Cardiac muscle cell (in vitro differentiated cells and primary cell): ENCODE results near the gene HCRTR1. TPM values are rescaled to one million over a fixed set of nuclear protein-coding genes. Genes with fewer than 3 reads are reported as not detected.

Source experiments
- DNase-seq, 2 donors: peaks; one replicate each; pipeline versions ENCODE4 v3.0.0 to v3.0.0-alpha.2; 2010 to 2017; ENCODE audit warnings: low read depth in 1 of 2, low spot score in 1 of 2
- H3K27ac ChIP-seq: fragments of 200-600 bp; sonication (generic); 2 replicates; pipeline ENCODE4 v1.5.1; 2016
- H3K27me3 ChIP-seq: fragments of 200-600 bp; sonication (generic); 2 replicates; pipeline ENCODE4 v1.6.0; 2016; ENCODE audit warnings: control low read depth
- H3K36me3 ChIP-seq: fragments of 200-600 bp; sonication (generic); 2 replicates; pipeline ENCODE4 v1.5.1; 2016; ENCODE audit warnings: control low read depth
- H3K4me1 ChIP-seq: fragments of 200-600 bp; sonication (generic); 2 replicates; pipeline ENCODE4 v1.8.1; 2017; ENCODE audit warnings: low read depth, mild to moderate bottlenecking, mixed run types
- H3K4me3 ChIP-seq: fragments of 200-600 bp; sonication (generic); 2 replicates; pipeline ENCODE4 v1.5.1; 2016; ENCODE audit warnings: mild to moderate bottlenecking
- H3K9me3 ChIP-seq: fragments of 200-600 bp; sonication (generic); 2 replicates; pipeline ENCODE4 v1.5.1; 2017; ENCODE audit warnings: low read depth, mild to moderate bottlenecking, control low read depth
- polyA plus RNA-seq: library from polyadenylated mRNA; unstranded; fragments of >200 nt; fragmentation: Nextera tagmentation; extraction: Ambion mirVana; gene quantifications from 2 replicates; pipeline ENCODE4 v1.2.1, GENCODE V29; 2016
- total RNA-seq: library from RNA; depleted of rRNA; stranded (reverse); fragments of >200 nt; gene quantifications from 2 replicates; pipeline ENCODE4 v1.2.3, GENCODE V29; 2016
- TF ChIP-seq, protein P1 (sequence below): IDR thresholded peaks from 2 replicates; pipeline ENCODE4 v1.5.1; 2012; ENCODE audit warnings: low read depth, mild to moderate bottlenecking, low read length

HCRTR1 gene
- total and polyA plus RNA-seq, 2 experiments from 2014 or later: not detected

DNA sequence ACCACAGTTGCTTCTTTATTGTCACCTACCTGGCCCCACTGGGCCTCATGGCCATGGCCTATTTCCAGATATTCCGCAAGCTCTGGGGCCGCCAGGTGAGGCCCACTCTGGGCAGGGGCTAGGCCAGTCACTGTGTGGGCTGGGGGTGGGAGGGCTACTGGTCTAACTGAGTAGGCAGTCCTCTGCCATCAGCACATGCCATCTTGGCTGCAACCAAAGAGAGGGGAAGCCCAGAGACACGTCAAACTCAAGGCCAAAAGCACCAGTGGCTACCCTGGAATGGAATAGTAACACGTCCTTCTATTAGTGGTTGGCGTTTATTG, 4.0 kb downstream of the HCRTR1 start:
- TF ChIP-seq, protein P1, sequence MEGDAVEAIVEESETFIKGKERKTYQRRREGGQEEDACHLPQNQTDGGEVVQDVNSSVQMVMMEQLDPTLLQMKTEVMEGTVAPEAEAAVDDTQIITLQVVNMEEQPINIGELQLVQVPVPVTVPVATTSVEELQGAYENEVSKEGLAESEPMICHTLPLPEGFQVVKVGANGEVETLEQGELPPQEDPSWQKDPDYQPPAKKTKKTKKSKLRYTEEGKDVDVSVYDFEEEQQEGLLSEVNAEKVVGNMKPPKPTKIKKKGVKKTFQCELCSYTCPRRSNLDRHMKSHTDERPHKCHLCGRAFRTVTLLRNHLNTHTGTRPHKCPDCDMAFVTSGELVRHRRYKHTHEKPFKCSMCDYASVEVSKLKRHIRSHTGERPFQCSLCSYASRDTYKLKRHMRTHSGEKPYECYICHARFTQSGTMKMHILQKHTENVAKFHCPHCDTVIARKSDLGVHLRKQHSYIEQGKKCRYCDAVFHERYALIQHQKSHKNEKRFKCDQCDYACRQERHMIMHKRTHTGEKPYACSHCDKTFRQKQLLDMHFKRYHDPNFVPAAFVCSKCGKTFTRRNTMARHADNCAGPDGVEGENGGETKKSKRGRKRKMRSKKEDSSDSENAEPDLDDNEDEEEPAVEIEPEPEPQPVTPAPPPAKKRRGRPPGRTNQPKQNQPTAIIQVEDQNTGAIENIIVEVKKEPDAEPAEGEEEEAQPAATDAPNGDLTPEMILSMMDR: no peak
- H3K4me1 ChIP-seq: peaks cover 3% of the 10 kb centered on the region

GRCh38 chr1:31621847-31622730, 4.6 kb downstream of the HCRTR1 start:
- H3K4me1 ChIP-seq: peaks cover 3% of the 10 kb centered on the region
- no peak for DNase-seq
- peaks cover 14% of the 10 kb centered on the region for H3K27me3 ChIP-seq
- no peak overlapping the region for H3K27ac ChIP-seq
- TF ChIP-seq, protein P1: no peak
- H3K9me3 ChIP-seq: no peaks in the 10 kb centered on the region
- no peak overlapping the region for H3K4me3 ChIP-seq
- no peaks in the 10 kb centered on the region for H3K36me3 ChIP-seq

More for the DNA sequence above, 4.0 kb downstream of the HCRTR1 start:
- H3K36me3 ChIP-seq: no peaks in the 10 kb centered on the region
- DNase-seq: no peak
- peaks cover 20% of the 10 kb centered on the region for H3K27me3 ChIP-seq
- H3K4me3 ChIP-seq: no peak overlapping the region
- H3K27ac ChIP-seq: no peak overlapping the region
- no peaks in the 10 kb centered on the region for H3K9me3 ChIP-seq

GRCh38 chr1:31623365-31623764, 5.9 kb downstream of the HCRTR1 start:
- peaks cover 4% of the 10 kb centered on the region for H3K27me3 ChIP-seq
- DNase-seq: no peak

GRCh38 chr1:31624309-31624708, 6.8 kb downstream of the HCRTR1 start:
- H3K9me3 ChIP-seq: no peaks in the 10 kb centered on the region
- no peaks in the 10 kb centered on the region for H3K36me3 ChIP-seq
- peaks cover 2% of the 10 kb centered on the region for H3K27me3 ChIP-seq
- TF ChIP-seq, protein P1: no peak
- peaks cover 9% of the 10 kb centered on the region for H3K4me1 ChIP-seq
- no peak overlapping the region for H3K4me3 ChIP-seq
- no peak overlapping the region for H3K27ac ChIP-seq
- no peak for DNase-seq

More at GRCh38 chr1:31623365-31623764, 5.9 kb downstream of the HCRTR1 start:
- H3K9me3 ChIP-seq: no peaks in the 10 kb centered on the region
- H3K4me1 ChIP-seq: peaks cover 4% of the 10 kb centered on the region
- TF ChIP-seq, protein P1: no peak
- no peaks in the 10 kb centered on the region for H3K36me3 ChIP-seq
- no peak overlapping the region for H3K4me3 ChIP-seq
- no peak overlapping the region for H3K27ac ChIP-seq

DNA sequence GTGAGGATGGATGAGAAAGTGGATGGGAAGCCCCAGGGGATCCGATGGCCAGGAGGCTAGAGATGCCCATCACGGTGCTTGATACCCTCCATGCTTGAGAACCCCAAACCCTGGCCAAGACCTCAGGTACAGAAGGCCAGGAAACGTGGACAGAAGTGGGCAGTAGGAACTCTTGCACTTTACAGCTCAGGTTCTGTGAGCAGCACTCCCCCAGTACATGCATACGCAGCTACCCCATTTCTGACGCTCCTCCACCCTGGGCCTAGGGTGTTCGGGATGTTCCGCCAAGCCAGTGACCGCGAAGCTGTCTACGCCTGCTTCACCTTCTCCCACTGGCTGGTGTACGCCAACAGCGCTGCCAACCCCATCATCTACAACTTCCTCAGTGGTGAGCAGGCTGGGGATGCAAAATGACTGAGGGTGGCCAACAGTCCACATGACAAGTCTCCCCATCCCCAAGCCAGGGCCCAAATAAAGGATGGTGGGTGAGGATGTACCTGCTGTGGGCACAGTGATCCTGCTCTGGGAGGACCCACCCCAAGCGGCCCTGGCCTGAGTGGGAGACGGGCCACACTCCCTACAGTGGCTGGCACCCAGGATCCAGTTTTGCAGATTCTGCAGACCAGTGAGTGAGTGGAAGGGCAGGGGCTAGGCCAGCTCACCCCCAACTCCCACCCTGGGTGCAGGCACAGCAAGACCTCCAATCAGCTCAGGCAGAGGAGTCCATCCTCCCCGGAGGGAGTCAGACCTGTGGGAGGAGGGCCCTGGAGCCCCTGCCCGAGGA, 7.4 kb downstream of the HCRTR1 start:
- Histone ChIP-seq H3K4me1 (peaks cover 9% of the 10 kb centered on the region), H3K4me3 (no peak overlapping the region), H3K27ac (no peak overlapping the region), H3K27me3 (no peaks in the 10 kb centered on the region), H3K9me3 (no peaks in the 10 kb centered on the region), H3K36me3 (no peaks in the 10 kb centered on the region)
- DNase-seq: no peak
- TF ChIP-seq, protein P1: no peak
